K562 (cell line): ENCODE measurements around the gene HLA-DOA. TPM values are rescaled to one million over a fixed set of nuclear protein-coding genes. Genes with fewer than 3 reads are reported as not detected.

ENCODE experiments used
- CAMTA2 ChIP-seq: fragments of 250-450 bp; sonication (Bioruptor Pico); conservative IDR thresholded peaks from 2 replicates; pipeline ENCODE4 v1.5.1; 2022
- CTCF ChIP-seq, 3 experiments: IDR thresholded peaks in 2 of 3; conservative IDR thresholded peaks in 1 of 3; 2 replicates each; pipeline ENCODE4 v1.5.1; 2011 to 2012; ENCODE audit warnings: low read length in 3 of 3, mild to moderate bottlenecking in 3 of 3, control low read depth in 2 of 3, improper control_type of control experiment in 1 of 3, inconsistent platforms in 1 of 3, low read depth in 1 of 3, mixed read lengths in 1 of 3, moderate library complexity in 1 of 3; ENCODE audit not compliant: insufficient read depth in 2 of 3
- E4F1 ChIP-seq: fragments of 250-450 bp; sonication (Bioruptor Pico); IDR thresholded peaks from 2 replicates; pipeline ENCODE4 v1.5.0; 2021; ENCODE audit warnings: mild to moderate bottlenecking, borderline replicate concordance
- HDGF ChIP-seq: fragments of 450-650 bp; IDR thresholded peaks from 2 replicates; pipeline ENCODE4 v1.6.1; 2016
- HES1 ChIP-seq: fragments of 450-650 bp; IDR thresholded peaks from 2 replicates; pipeline ENCODE4 v1.6.1; 2016; ENCODE audit warnings: low read depth, mild to moderate bottlenecking, moderate library complexity
- PREB ChIP-seq: sonication (generic); formaldehyde crosslinking; IDR thresholded peaks from 2 replicates; pipeline ENCODE4 v1.8.1; 2023; ENCODE audit warnings: mild to moderate bottlenecking, missing genetic modification reagents
- THAP7 ChIP-seq: fragments of 250-450 bp; sonication (Bioruptor Pico); IDR thresholded peaks from 2 replicates; pipeline ENCODE4 v1.5.0; 2021
- ZBTB17 ChIP-seq: fragments of 450-650 bp; formaldehyde crosslinking; IDR thresholded peaks from 2 replicates; pipeline ENCODE4 v1.4.0; 2020; ENCODE audit warnings: mild to moderate bottlenecking
- ZBTB2 ChIP-seq: fragments of 450-650 bp; IDR thresholded peaks from 2 replicates; pipeline ENCODE4 v1.6.1; 2016; ENCODE audit warnings: antibody characterized with exemption
- ZNF609 ChIP-seq: sonication (generic); formaldehyde crosslinking; IDR thresholded peaks from 2 replicates; pipeline ENCODE4 v1.8.1; 2023; ENCODE audit warnings: missing genetic modification reagents, mild to moderate bottlenecking, borderline replicate concordance
- polyA plus RNA-seq, 8 experiments: library from polyadenylated mRNA; depleted of rRNA in 4 of 8; stranded (reverse) in 5 of 8; unstranded in 3 of 8; fragments of >200 nt; fragmentation: Nextera tagmentation in 2 of 8; fragmentation: Illumina TruSeq in 1 of 8; extraction: Ambion mirVana in 2 of 8; extraction: Trizol in 1 of 8; gene quantifications; 2 replicates each; pipeline versions ENCODE4 v1.2.1 to v1.2.3, GENCODE V29; 2011 to 2014; ENCODE audit warnings: inconsistent platforms in 1 of 8, missing spikeins in 1 of 8
- total RNA-seq, 7 experiments: library from RNA; depleted of rRNA in 6 of 7; stranded (reverse); fragments of >200 nt in 6 of 7; fragmentation: Illumina TruSeq in 2 of 7; extraction: Trizol in 2 of 7; gene quantifications; 2 replicates each; pipeline versions ENCODE4 v1.2.1 to v1.2.3, GENCODE V29; 2011 to 2021; ENCODE audit warnings: low replicate concordance in 1 of 7

Gene HLA-DOA
- total and polyA plus RNA-seq, 9 of the 15 experiments (the other 6 are each of a cell fraction or from before 2014, with no cell fraction given), result 0.07 TPM; not detected in 8

GRCh38 chr6:32968867-32969684 lies 40.3 kb downstream of the HLA-DOA start (continued):
- TF ChIP-seq ZNF609 (CRISPR knock-in tag) (0 out of 2 replicates have a peak, but pooled peaks have one; percentile 25), THAP7 (CRISPR knock-in tag) (no peak; the same call in 1 of the 2 replicates), E4F1 (CRISPR knock-in tag) (no peak), HDGF (peak; percentile 45; the same call in 1 of the 2 replicates), HES1 (no peak), CTCF (IDR thresholded peaks at IDR 0.05 in 2 of 3, conservative IDR thresholded peaks at IDR 0.05 in 1 of 3; ENCODE audit: insufficient read depth in 2 of 3, low read depth in 1 of 3, low read length in 3 of 3) (peak; percentile 25 to 34 (median 31); a peak in 3 of 6 replicates), PREB (CRISPR knock-in tag) (peak; percentile 46; the same call in 1 of the 2 replicates), ZBTB17 (CRISPR knock-in tag) (no peak), CAMTA2 (CRISPR knock-in tag) (no peak), ZBTB2 (no peak)
